KMS-11 (cell line): ENCODE data around the gene FDX1.
A peak's percentile ranks its signal among the peaks of the same experiment; 100 is the strongest.

Experiments
- H2AFZ ChIP-seq: fragments of 200-600 bp; sonication (generic); 2 replicates; pipeline ENCODE4 v1.6.1; 2016; ENCODE audit warnings: antibody characterized with exemption, mixed run types, low read depth
- H3K27ac ChIP-seq: fragments of 200-600 bp; sonication (generic); 2 replicates; pipeline ENCODE4 v1.6.1; 2016; ENCODE audit warnings: mild to moderate bottlenecking, mixed run types
- H3K27me3 ChIP-seq: fragments of 200-600 bp; sonication (generic); 2 replicates; pipeline ENCODE4 v1.6.1; 2017; ENCODE audit warnings: mild to moderate bottlenecking, low read depth, mixed run types, moderate library complexity; ENCODE audit not compliant: insufficient read depth
- H3K36me3 ChIP-seq: fragments of 200-600 bp; sonication (generic); 2 replicates; pipeline ENCODE4 v1.6.1; 2017; ENCODE audit warnings: mild to moderate bottlenecking, mixed run types; ENCODE audit not compliant: insufficient read depth
- H3K4me1 ChIP-seq: fragments of 200-600 bp; sonication (generic); 2 replicates; pipeline ENCODE4 v1.6.1; 2016; ENCODE audit warnings: mild to moderate bottlenecking, low read depth, mixed run types; ENCODE audit not compliant: poor library complexity, severe bottlenecking
- H3K4me2 ChIP-seq: fragments of 200-600 bp; sonication (generic); 2 replicates; pipeline ENCODE4 v1.7.0; 2016; ENCODE audit warnings: mild to moderate bottlenecking, mixed run types
- H3K4me3 ChIP-seq: fragments of 200-600 bp; sonication (generic); IDR thresholded peaks from 2 replicates; pipeline ENCODE4 v1.6.1; 2017; ENCODE audit warnings: low read depth, low read length, mixed read lengths; ENCODE audit not compliant: insufficient read depth
- H3K79me2 ChIP-seq: fragments of 200-600 bp; sonication (generic); 2 replicates; pipeline ENCODE4 v1.6.1; 2016; ENCODE audit warnings: low read depth, mixed run types; ENCODE audit not compliant: insufficient read depth
- H3K9ac ChIP-seq: fragments of 200-600 bp; sonication (generic); 2 replicates; pipeline ENCODE4 v1.6.1; 2016; ENCODE audit warnings: mild to moderate bottlenecking, mixed run types
- H4K20me1 ChIP-seq: fragments of 200-600 bp; sonication (generic); 2 replicates; pipeline ENCODE4 v1.6.1; 2016; ENCODE audit warnings: mild to moderate bottlenecking, mixed run types; ENCODE audit not compliant: insufficient read depth
- CTCF ChIP-seq: fragments of 200-600 bp; sonication (generic); conservative IDR thresholded peaks from 2 replicates; pipeline ENCODE4 v1.6.1; 2017; ENCODE audit warnings: low read depth, mild to moderate bottlenecking, antibody characterized with exemption, low read length, moderate library complexity, mixed read lengths

The FDX1 gene

GRCh38 chr11:110425751-110426545, 3.8 kb upstream of the FDX1 start:
- peaks cover 5% of the 10 kb centered on the region for H3K4me1 ChIP-seq
- H3K36me3 ChIP-seq = no peaks in the 10 kb centered on the region
- H3K4me3 ChIP-seq = no peak overlapping the region
- H4K20me1 ChIP-seq = no peaks in the 10 kb centered on the region
- no peak overlapping the region for H3K9ac ChIP-seq
- H3K4me2 ChIP-seq = no peak overlapping the region
- no peaks in the 10 kb centered on the region for H3K27me3 ChIP-seq
- H3K27ac ChIP-seq = no peak overlapping the region
- H3K79me2 ChIP-seq = peaks cover 6% of the 10 kb centered on the region; the same call in 1 of the 2 replicates
- no peak overlapping the region for H2AFZ ChIP-seq
- TF ChIP-seq CTCF = no peak

- Histone ChIP-seq H3K79me2 (peaks cover 26% of the 10 kb centered on the region), H3K27ac (no peak overlapping the region), H3K4me2 (no peak overlapping the region), H2AFZ (no peak overlapping the region), H3K36me3 (no peaks in the 10 kb centered on the region), H3K4me1 (peaks cover 18% of the 10 kb centered on the region), H3K9ac (no peak overlapping the region), H4K20me1 (no peaks in the 10 kb centered on the region), H3K4me3 (no peak overlapping the region), H3K27me3 (no peaks in the 10 kb centered on the region)
- TF ChIP-seq CTCF = no peak
Observed at GRCh38 chr11:110428040-110428439, 1.7 kb upstream of the FDX1 start.

DNA sequence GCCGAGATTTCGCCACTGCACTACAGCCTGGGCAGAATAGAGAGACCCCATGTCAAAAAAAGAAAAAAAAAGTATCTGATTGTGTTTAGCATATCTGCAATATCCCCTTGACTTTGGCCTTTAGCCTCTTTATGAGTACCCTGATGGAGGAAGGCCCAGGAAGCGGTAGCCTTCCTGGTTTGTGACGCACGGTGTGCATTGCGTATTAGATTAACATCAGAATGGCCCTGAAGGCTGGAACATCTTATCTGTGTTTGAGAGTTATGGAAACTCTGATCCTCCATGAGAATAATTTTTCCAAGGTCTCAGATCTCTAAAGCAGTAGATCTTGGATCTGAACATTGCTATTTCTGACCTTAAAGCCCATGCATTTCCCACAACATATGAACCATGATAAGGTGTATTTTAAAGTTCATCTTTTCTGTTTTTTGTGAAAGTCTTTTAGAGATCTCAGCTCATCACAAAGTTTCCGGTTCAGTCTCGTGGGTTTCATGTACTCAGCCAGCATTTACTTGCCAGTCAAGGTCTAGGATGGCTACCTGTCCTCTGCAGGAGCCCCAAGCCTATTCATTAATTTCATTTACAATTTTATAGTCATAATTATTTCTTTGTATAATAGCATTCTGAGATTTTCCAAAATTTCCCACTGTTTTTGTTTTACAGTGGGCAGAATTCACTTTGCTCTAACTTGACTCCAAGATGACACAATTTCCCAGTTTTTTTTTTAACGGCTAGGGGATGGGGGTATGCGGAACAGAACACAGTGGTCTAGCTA, 605 bp upstream of the FDX1 start:
- peak overlapping the region; percentile 20; the same call in 1 of the 2 replicates for H3K27ac ChIP-seq

More for the DNA sequence above, 605 bp upstream of the FDX1 start:
- Histone ChIP-seq H3K4me3 (no peak overlapping the region), H3K27me3 (no peaks in the 10 kb centered on the region), H3K36me3 (no peaks in the 10 kb centered on the region), H3K9ac (peak overlapping the region; percentile 75; the same call in 1 of the 2 replicates), H3K79me2 (peaks cover 26% of the 10 kb centered on the region), H3K4me2 (peak overlapping the region; percentile 80), H4K20me1 (no peaks in the 10 kb centered on the region), H3K4me1 (peaks cover 22% of the 10 kb centered on the region), H2AFZ (peak overlapping the region; percentile 68)
- TF ChIP-seq CTCF = no peak
